ENCODE measurements around the gene SREBF1. TPM values are rescaled to one million over a fixed set of nuclear protein-coding genes. Genes with fewer than 3 reads are reported as not detected.

The SREBF1 gene
- total RNA-seq, 1 experiment from 2014 or later: 298 TPM

- no peak for TF ChIP-seq REST (IDR thresholded peaks at IDR 0.05; ENCODE audit: low read depth)
Measured at GRCh38 chr17:17769869-17770631, 66.7 kb downstream of the SREBF1 start (continued).

- H3K79me2 ChIP-seq (ENCODE audit: insufficient read depth, low read length): peaks cover 12% of the 10 kb centered on the region; the same call in 1 of the 2 replicates
- no peak overlapping the region for H3K4me3 ChIP-seq (replicated peaks in 1 of 2; ENCODE audit: low read depth in 1 of 2, low read length in 2 of 2)
- no peak overlapping the region for H3K27ac ChIP-seq (ENCODE audit: low read depth, low read length)
- no peak overlapping the region for H3K9ac ChIP-seq (ENCODE audit: low read length)
- POLR2A ChIA-PET: no interaction called here
- H3K27me3 ChIP-seq (ENCODE audit: insufficient read depth, low read length): no peaks in the 10 kb centered on the region
- no peak overlapping the region for H3K4me2 ChIP-seq (ENCODE audit: low read length)
- no TSS peak for BruUV-seq (replicated peaks)
- H2AFZ ChIP-seq (ENCODE audit: low read depth, low read length, poor library complexity, severe bottlenecking): no peak overlapping the region
- no peaks in the 10 kb centered on the region for H3K9me2 ChIP-seq (ENCODE audit: insufficient read depth)
- H3K4me1 ChIP-seq (ENCODE audit: control insufficient read depth in 1 of 2, insufficient read depth in 2 of 2, low read length in 2 of 2): peaks cover 3 to 9% of the 10 kb centered on the region in 2 experiments; a peak in 1 of 4 replicates
- CTCF ChIA-PET: no interaction called here
- intact Hi-C loops (cut with micrococcal nuclease): no loop called here
- no peaks in the 10 kb centered on the region for H3K9me3 ChIP-seq (ENCODE audit: control insufficient read depth in 1 of 2, insufficient read depth in 1 of 2, low read depth in 1 of 2, low read length in 2 of 2)
- no peaks in the 10 kb centered on the region for H3K36me3 ChIP-seq (ENCODE audit: control insufficient read depth in 1 of 2, insufficient read depth in 2 of 2, low read length in 2 of 2)
- no peak for DNase-seq (ENCODE audit: low read depth, low spot score)
- no peak for ATAC-seq
- no peaks in the 10 kb centered on the region for H4K20me1 ChIP-seq (ENCODE audit: insufficient read depth)
- RAD21 ChIA-PET (ENCODE audit: low non-redundant PET in 1 of 2, low total read pairs in 2 of 2, uncharacterized antibody in 2 of 2, unreplicated experiment in 2 of 2): no interaction called here
- TF ChIP-seq YY1 (IDR thresholded peaks at IDR 0.05; ENCODE audit: extremely low read depth, insufficient replicate concordance, low read depth, low read length) (no peak), ATF3 (IDR thresholded peaks at IDR 0.05) (no peak), REST (IDR thresholded peaks at IDR 0.05; ENCODE audit: low read depth) (no peak), ZNF274 (IDR thresholded peaks at IDR 0.05; ENCODE audit: low read depth, low read length) (no peak), POLR2AphosphoS5 (IDR thresholded peaks at IDR 0.05; ENCODE audit: low read depth, low read length) (no peak), EZH2 (IDR thresholded peaks at IDR 0.05) (no peak), POLR2A (IDR thresholded peaks at IDR 0.05; ENCODE audit: borderline replicate concordance, extremely low read depth, insufficient read depth, insufficient read length) (no peak), ELF1 (IDR thresholded peaks at IDR 0.05; ENCODE audit: borderline replicate concordance, low read depth) (no peak), ZBTB33 (IDR thresholded peaks at IDR 0.05; ENCODE audit: extremely low read depth, insufficient replicate concordance, low read length) (no peak), ZFX (IDR thresholded peaks at IDR 0.05) (no peak), CBX3 (IDR thresholded peaks at IDR 0.05; ENCODE audit: low read depth) (no peak), EGR1 (IDR thresholded peaks at IDR 0.05; ENCODE audit: low read depth) (no peak), MAX (IDR thresholded peaks at IDR 0.05) (no peak)
Measured at GRCh38 chr17:17768424-17769088, 68.2 kb downstream of the SREBF1 start.

Data from HCT116 (cell line).